Liver (tissue), 9 donors: ENCODE measurements around the gene ADGRA3. TPM values are rescaled to one million over a fixed set of nuclear protein-coding genes. Genes with fewer than 3 reads are reported as not detected.
"Not testable (repeated sequence)": the region's sequence is repeated elsewhere in the genome, so short reads cannot be mapped to it uniquely, and the experiment has no call there.

Experiments used
- DNase-seq: peaks from one replicate; pipeline ENCODE4 v3.0.0-alpha.2; 2017; ENCODE audit warnings: low spot score
- H3K27ac ChIP-seq, 2 donors: one replicate each; pipeline ENCODE4 v1.7.0; 2013; ENCODE audit warnings: inconsistent platforms in 2 of 2, low read length in 2 of 2, control low read depth in 1 of 2, low read depth in 1 of 2, mild to moderate bottlenecking in 1 of 2
- H3K27me3 ChIP-seq, 4 donors: one replicate each; pipeline versions ENCODE4 v1.6.1 to v1.7.0; 2013; ENCODE audit warnings: low read length in 3 of 4, inconsistent platforms in 1 of 4, mild to moderate bottlenecking in 1 of 4, moderate library complexity in 1 of 4; ENCODE audit not compliant: control insufficient read depth in 4 of 4, insufficient read depth in 4 of 4
- H3K36me3 ChIP-seq, 4 donors: one replicate each; pipeline versions ENCODE4 v1.6.1 to v1.7.0; 2013; ENCODE audit warnings: low read length in 3 of 4, mild to moderate bottlenecking in 3 of 4, low read depth in 1 of 4, moderate library complexity in 1 of 4; ENCODE audit not compliant: control insufficient read depth in 4 of 4, insufficient read depth in 3 of 4
- H3K4me1 ChIP-seq, 4 donors: one replicate each; pipeline versions ENCODE4 v1.6.1 to v1.7.0; 2013; ENCODE audit warnings: low read length in 3 of 4, mild to moderate bottlenecking in 3 of 4, moderate library complexity in 1 of 4; ENCODE audit not compliant: control insufficient read depth in 4 of 4, insufficient read depth in 4 of 4
- H3K4me3 ChIP-seq, 3 donors: one replicate each; pipeline versions ENCODE4 v1.6.1 to v1.7.0; 2013; ENCODE audit warnings: low read length in 3 of 3, control low read depth in 1 of 3, low read depth in 1 of 3, mild to moderate bottlenecking in 1 of 3
- H3K9ac ChIP-seq, 2 donors: one replicate each; pipeline ENCODE4 v1.7.0; 2013; ENCODE audit warnings: low read length in 2 of 2, mild to moderate bottlenecking in 2 of 2, moderate library complexity in 2 of 2, control low read depth in 1 of 2, low read depth in 1 of 2
- H3K9me3 ChIP-seq, 4 donors: one replicate each; pipeline versions ENCODE4 v1.6.1 to v1.7.0; 2013; ENCODE audit warnings: low read length in 3 of 4; ENCODE audit not compliant: control insufficient read depth in 4 of 4
- ATF3 ChIP-seq: IDR thresholded peaks from 2 replicates; pipeline ENCODE4 v1.6.1; 2016; ENCODE audit warnings: antibody characterized with exemption
- CTCF ChIP-seq: fragments of 150-350 bp; IDR thresholded peaks from 2 replicates; pipeline ENCODE4 v1.5.1; 2017; ENCODE audit warnings: improper control_type of control experiment, low read depth, low read length; ENCODE audit not compliant: missing input control
- EGR1 ChIP-seq, 2 donors: IDR thresholded peaks; 2 replicates each; pipeline ENCODE4 v1.6.1; 2016 to 2018; ENCODE audit warnings: antibody characterized with exemption in 2 of 2, low read depth in 2 of 2
- FOXA1 ChIP-seq: IDR thresholded peaks from 2 replicates; pipeline ENCODE4 v1.6.1; 2016; ENCODE audit warnings: antibody characterized with exemption
- FOXA2 ChIP-seq: IDR thresholded peaks from 2 replicates; pipeline ENCODE4 v1.6.1; 2016; ENCODE audit warnings: antibody characterized with exemption
- GABPA ChIP-seq, 2 donors: IDR thresholded peaks in 1 of 2; conservative IDR thresholded peaks in 1 of 2; 2 replicates each; pipeline ENCODE4 v1.6.1; 2016; ENCODE audit warnings: antibody characterized with exemption in 2 of 2, mild to moderate bottlenecking in 1 of 2, moderate library complexity in 1 of 2
- HNF4A ChIP-seq, 2 donors: conservative IDR thresholded peaks; 2 replicates each; pipeline ENCODE4 v1.6.1; 2016; ENCODE audit warnings: antibody characterized with exemption in 2 of 2, mild to moderate bottlenecking in 2 of 2
- HNF4G ChIP-seq: IDR thresholded peaks from 2 replicates; pipeline ENCODE4 v1.6.1; 2016; ENCODE audit warnings: antibody characterized with exemption
- JUND ChIP-seq, 2 donors: IDR thresholded peaks; 2 replicates each; pipeline ENCODE4 v1.6.1; 2016; ENCODE audit warnings: antibody characterized with exemption in 2 of 2
- MAX ChIP-seq: IDR thresholded peaks from 2 replicates; pipeline ENCODE4 v1.6.1; 2016; ENCODE audit warnings: antibody characterized with exemption
- NR2F2 ChIP-seq: IDR thresholded peaks from 2 replicates; pipeline ENCODE4 v1.6.1; 2016; ENCODE audit warnings: antibody characterized with exemption
- RAD21 ChIP-seq, 2 donors: IDR thresholded peaks; 2 replicates each; pipeline ENCODE4 v1.6.1; 2016; ENCODE audit warnings: antibody characterized with exemption in 2 of 2, mild to moderate bottlenecking in 2 of 2
- RXRA ChIP-seq, 2 donors: IDR thresholded peaks; 2 replicates each; pipeline ENCODE4 v1.6.1; 2017 to 2018; ENCODE audit warnings: antibody characterized with exemption in 2 of 2, mild to moderate bottlenecking in 1 of 2
- SP1 ChIP-seq: IDR thresholded peaks from 2 replicates; pipeline ENCODE4 v1.6.1; 2018; ENCODE audit warnings: antibody characterized with exemption, mild to moderate bottlenecking
- WGBS: extraction: QIAGEN DNeasy Blood & Tissue Kit; methylation state at CpG from one replicate; pipeline ENCODE4 v1.1.7; 2013; 5-methylcytosine and 5-hydroxymethylcytosine counted together
- polyA plus RNA-seq, 2 donors: library from polyadenylated mRNA; stranded (reverse) in 1 of 2; unstranded in 1 of 2; fragments of 200-250 nt in 1 of 2; fragments of >200 nt in 1 of 2; fragmentation: Nextera tagmentation in 1 of 2; extraction: Ambion mirVana in 1 of 2; gene quantifications; one replicate each; pipeline versions ENCODE4 v1.2.1 to v1.2.3, GENCODE V29; 2013 to 2015
- total RNA-seq, 2 donors: library from RNA; depleted of rRNA; stranded (reverse); fragments of >200 nt; gene quantifications; one replicate each; pipeline ENCODE4 v1.2.3, GENCODE V29; 2014
- TF ChIP-seq, protein P1 (sequence below): IDR thresholded peaks from 2 replicates; pipeline ENCODE4 v1.6.1; 2016; ENCODE audit warnings: antibody characterized with exemption
- donor health status: healthy.
- donor health status: healthy.
- donor health status: healthy.
- donor health status: healthy.
- donor health status: healthy.

Gene ADGRA3
- total and polyA plus RNA-seq, 4 donors, result 15.2 to 239 (median 32.6) TPM

- H3K36me3 ChIP-seq, H3K27ac ChIP-seq, H3K4me3 ChIP-seq, H3K27me3 ChIP-seq, H3K9ac ChIP-seq, H3K9me3 ChIP-seq, DNase-seq, H3K4me1 ChIP-seq: not testable (repeated sequence)
- WGBS, result 57% methylated on average over 3 of the region's 3 CpGs
These were observed 133.7 kb downstream of the ADGRA3 start for GRCh38 chr4:22382216-22382615.

GRCh38 chr4:22372986-22373385, 142.9 kb downstream of the ADGRA3 start:
- Histone ChIP-seq H3K4me1 (no peaks in the 10 kb centered on the region), H3K27me3 (no peaks in the 10 kb centered on the region)

GRCh38 chr4:22369901-22370562, 145.8 kb downstream of the ADGRA3 start:
- H3K9me3 ChIP-seq, result no peaks in the 10 kb centered on the region
- no peak for DNase-seq
- H3K27ac ChIP-seq, result no peak overlapping the region
- no peaks in the 10 kb centered on the region for H3K36me3 ChIP-seq
- H3K4me1 ChIP-seq, result no peaks in the 10 kb centered on the region
- no peak overlapping the region for H3K9ac ChIP-seq
- 88% methylated on average over 8 of the region's 8 CpGs for WGBS
- H3K27me3 ChIP-seq, result no peaks in the 10 kb centered on the region
- TF ChIP-seq HNF4G (no peak), FOXA1 (no peak), NR2F2 (no peak), RAD21 (IDR thresholded peaks at IDR 0.05) (no peak), EGR1 (IDR thresholded peaks at IDR 0.05; ENCODE audit: low read depth in 2 of 2) (no peak), JUND (IDR thresholded peaks at IDR 0.05) (no peak), MAX (no peak), GABPA (IDR thresholded peaks at IDR 0.05 in 1 of 2, conservative IDR thresholded peaks at IDR 0.05 in 1 of 2) (no peak), RXRA (IDR thresholded peaks at IDR 0.05) (no peak), HNF4A (conservative IDR thresholded peaks at IDR 0.05) (no peak)
- no peak overlapping the region for H3K4me3 ChIP-seq

More at GRCh38 chr4:22372986-22373385, 142.9 kb downstream of the ADGRA3 start:
- Histone ChIP-seq H3K27ac (no peak overlapping the region), H3K36me3 (no peaks in the 10 kb centered on the region), H3K9me3 (no peaks in the 10 kb centered on the region), H3K4me3 (no peak overlapping the region), H3K9ac (no peak overlapping the region)
- DNase-seq, result no peak
- TF ChIP-seq, protein P1, sequence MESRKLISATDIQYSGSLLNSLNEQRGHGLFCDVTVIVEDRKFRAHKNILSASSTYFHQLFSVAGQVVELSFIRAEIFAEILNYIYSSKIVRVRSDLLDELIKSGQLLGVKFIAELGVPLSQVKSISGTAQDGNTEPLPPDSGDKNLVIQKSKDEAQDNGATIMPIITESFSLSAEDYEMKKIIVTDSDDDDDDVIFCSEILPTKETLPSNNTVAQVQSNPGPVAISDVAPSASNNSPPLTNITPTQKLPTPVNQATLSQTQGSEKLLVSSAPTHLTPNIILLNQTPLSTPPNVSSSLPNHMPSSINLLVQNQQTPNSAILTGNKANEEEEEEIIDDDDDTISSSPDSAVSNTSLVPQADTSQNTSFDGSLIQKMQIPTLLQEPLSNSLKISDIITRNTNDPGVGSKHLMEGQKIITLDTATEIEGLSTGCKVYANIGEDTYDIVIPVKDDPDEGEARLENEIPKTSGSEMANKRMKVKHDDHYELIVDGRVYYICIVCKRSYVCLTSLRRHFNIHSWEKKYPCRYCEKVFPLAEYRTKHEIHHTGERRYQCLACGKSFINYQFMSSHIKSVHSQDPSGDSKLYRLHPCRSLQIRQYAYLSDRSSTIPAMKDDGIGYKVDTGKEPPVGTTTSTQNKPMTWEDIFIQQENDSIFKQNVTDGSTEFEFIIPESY, result no peak
- TF ChIP-seq FOXA2, result no peak
- 83% methylated on average over 3 of the region's 3 CpGs for WGBS

- Histone ChIP-seq H3K9me3 (no peaks in the 10 kb centered on the region), H3K27ac (no peak overlapping the region), H3K4me3 (no peak overlapping the region), H3K27me3 (no peaks in the 10 kb centered on the region), H3K9ac (no peak overlapping the region), H3K4me1 (no peaks in the 10 kb centered on the region), H3K36me3 (no peaks in the 10 kb centered on the region)
- no peak for DNase-seq
- 88% methylated on average over 2 of the region's 2 CpGs for WGBS
- no peak for TF ChIP-seq JUND (IDR thresholded peaks at IDR 0.05)
- no peak for TF ChIP-seq NR2F2
- no peak for TF ChIP-seq SP1
- TF ChIP-seq ATF3, result no peak
- no peak for TF ChIP-seq RXRA (IDR thresholded peaks at IDR 0.05)
- TF ChIP-seq HNF4G, result no peak
- TF ChIP-seq CTCF, result no peak
These were observed 152.1 kb downstream of the ADGRA3 start for GRCh38 chr4:22363787-22364186.
